Activated CD8-positive, alpha-beta memory T cell treated with anti-CD3 and anti-CD28 coated beads, Interleukin-2, amount 50 U/mL, for 4 hours (primary cell): ENCODE results near the gene PANX2.
"Not testable (repeated sequence)": the region's sequence is repeated elsewhere in the genome, so short reads cannot be mapped to it uniquely, and the experiment has no call there.

ENCODE experiments used
- DNase-seq: peaks from one replicate; pipeline ENCODE4 v3.0.0-alpha.2; 2020

PANX2 gene

DNA sequence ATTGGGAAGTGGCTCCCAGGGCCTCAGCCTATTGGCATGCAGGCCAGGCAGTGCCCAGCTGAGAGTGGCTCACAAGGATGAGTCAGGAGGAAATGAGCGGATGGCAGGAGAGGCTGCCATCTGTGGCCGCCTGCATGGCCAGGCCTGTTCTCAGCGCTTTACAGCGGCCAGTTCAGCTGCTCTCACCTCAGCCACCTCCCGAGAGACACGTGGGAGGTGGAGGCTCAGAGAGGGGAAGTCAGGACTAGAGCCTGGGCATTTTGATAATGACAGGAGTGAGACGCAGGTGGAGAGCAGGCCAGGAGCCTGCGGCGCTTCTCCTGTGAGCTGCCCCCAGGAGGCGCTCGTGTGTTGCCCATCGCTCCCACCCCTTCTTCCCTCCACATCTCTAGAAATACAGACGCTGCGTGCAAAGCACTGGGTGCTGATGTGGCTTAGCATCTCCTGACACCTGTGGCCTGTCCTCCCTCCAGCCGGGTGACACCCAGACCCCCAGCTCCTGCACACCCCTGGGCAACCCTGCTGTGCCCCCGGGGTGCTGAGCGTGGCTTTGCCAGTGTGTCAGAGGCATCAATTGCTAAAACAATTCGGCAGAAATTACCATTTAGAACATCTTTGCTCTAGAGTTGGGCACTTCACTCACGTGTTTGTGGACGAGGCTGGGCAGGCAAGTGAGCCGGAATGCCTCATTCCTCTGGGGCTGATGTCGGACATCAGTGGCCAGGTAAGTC, 21.4 kb upstream of the PANX2 start:
- peak; percentile 78 for DNase-seq

DNA sequence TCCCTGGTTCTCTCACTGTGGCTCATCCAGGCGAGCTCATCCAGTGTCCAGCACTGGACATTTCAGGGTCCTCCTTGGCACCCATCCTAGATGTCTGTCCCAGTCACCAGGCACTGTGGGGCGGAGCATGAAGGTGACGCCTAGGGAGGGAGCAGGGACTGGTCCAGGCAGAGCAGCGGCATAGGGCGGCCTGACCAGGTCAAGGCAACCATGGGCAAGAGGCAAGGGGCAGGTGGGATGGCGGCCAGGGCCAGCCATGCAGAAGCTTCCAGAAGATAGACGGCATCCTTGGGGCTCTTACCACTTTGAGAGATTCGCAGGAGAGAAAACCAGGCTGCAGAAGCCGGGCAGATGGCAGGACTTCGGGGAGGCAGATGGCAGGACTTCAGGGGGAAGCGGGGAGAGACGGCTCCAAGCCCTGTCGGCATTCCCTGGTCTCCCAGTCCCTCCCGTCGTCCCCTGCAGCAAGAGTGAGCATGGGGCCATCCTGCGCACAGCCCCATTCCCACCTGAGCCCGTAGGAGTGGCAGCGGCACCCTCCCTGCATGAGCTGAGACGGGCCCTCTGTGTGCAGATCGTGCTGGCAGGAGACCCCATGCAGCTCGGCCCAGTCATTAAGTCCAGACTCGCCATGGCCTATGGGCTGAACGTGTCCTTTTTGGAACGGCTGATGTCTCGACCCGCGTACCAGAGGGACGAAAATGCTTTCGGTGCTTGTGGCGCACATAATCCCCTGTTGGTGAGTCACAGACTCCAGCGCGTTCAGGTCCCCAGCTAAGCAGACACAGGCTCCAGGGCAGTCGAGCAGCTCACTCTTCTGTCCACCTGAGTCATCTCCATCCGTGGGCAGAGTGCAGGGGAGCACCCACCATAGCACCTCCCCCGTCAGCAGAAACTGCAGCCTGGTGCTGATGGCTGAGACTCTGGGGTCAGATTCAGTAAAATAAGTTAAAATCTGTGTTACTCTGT, 20.1 kb upstream of the PANX2 start:
- no peak for DNase-seq

DNA sequence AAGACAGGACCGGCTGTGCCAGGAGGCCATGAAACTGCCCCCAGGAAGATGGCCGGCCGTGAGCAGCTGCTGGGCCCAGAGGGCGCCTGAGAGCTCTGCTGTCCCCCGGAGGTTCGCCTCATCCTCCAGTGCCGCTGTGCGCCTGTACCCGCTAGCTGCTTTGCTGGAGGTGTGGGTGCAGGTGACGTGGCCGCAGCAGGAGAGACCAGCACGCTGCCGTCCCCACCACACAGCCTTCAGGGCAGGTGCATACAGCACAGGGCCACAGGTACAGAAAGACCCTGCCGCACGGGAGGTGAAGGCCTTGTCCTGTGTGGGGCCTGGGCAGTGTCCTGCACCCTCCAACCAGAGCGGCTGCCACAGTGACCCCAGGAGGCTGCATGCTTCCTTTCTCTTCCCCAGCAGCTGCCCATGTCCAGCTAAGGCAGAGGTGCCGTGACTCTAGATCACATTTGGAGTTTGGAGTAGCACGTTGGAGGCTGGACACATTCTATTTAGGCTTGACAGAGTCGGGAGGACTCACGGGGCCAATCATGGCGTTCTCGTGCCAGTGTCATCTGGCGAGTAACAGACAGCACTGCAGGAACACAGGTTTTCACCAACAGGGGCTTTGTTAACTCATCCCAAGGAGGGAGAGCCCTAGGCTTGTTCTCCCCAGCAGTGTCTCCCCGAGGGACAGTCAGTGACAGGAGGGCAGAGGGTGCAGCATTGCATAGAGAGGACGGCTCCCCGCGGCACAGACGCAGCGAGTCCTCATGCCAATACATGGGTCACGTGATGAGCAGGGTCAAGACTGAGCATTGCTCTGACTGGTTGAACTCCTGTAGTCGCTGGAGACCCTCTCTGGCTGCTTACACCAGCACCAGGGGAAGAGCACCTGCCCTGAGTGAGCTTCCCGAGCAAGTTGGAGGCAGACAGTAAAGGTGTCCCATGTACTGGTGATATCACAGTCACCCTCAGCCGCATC, 18.7 kb upstream of the PANX2 start:
- DNase-seq, result no peak

DNA sequence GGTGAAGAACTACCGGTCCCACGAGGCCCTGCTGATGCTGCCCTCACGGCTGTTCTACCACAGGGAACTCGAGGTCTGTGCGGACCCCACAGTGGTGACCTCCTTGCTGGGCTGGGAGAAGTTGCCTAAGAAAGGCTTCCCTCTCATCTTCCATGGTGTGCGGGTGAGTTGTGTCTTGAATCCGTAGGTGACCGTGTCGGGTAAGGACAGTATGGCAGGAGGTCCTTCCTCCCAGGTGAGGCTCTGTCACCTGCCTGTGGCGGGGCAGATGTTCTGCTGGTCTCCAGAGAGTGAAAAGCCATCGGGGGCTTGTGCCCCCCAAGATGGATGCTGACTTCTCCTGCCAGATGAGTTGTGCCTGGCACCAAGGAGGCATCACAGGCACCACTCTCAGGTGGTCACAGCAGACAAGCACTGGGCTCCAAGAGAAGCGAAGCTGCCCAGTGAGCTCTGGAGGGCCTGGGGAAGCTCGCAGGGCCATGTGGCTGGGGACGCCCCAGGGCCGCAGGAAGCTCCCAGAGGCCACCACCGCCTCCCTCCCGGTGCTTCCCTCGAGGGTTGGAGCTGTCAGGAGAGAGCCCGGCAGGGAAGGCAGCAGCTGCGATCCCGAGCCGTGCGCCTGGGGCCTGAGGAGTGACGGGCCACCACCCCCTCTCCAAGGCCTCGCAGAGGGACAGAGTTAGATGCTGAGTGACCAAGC, 17.3 kb upstream of the PANX2 start:
- DNase-seq, result no peak

DNA sequence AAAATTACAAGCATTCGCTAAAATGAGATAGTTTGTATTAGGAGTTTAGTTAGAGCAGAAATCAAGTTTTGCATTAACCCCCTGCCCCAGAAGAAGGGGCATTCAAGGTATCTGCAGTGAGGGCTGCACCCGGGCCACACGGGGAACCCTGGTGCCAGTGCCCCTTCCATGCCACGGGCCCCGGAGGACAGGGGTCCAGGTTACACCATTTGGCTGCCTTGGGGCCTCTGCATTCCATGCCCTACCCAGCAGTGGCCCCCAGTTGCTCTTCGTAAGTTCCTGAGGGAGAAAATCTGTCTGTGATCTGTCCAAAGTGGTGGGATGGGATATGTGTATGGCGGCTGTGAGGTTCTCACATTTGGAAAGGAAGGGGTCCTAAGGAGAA, 16.8 kb upstream of the PANX2 start:
- DNase-seq, result no peak

DNA sequence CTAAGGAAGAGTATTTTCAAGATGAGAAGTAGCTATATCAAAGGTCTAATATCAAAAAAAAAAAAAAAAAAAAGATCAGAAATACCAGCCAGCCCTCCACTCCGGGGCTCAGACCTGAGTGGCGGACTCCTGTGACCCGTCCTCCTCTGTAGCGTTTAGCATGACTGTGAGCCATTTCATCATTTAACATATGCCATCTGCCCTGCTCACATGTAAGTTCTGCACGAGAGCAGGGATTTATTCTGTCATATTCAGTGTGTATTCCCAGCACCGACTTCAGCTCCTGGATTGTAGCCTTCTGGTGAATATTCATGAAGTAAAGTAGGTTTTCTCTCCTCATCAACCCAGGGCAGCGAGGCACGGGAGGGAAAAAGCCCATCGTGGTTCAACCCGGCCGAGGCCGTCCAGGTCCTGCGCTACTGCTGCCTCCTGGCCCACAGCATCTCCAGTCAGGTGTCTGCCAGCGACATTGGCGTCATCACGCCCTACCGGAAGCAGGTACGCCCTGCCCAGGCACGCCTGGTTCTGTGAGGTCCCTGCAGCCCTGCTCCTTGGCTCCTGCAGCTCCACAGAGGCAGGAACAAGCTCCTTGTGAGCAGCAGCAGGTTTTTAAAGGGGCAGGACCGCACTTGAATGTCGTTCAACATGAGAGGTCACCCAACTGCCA, 12.7 kb upstream of the PANX2 start:
- DNase-seq, result no peak

DNA sequence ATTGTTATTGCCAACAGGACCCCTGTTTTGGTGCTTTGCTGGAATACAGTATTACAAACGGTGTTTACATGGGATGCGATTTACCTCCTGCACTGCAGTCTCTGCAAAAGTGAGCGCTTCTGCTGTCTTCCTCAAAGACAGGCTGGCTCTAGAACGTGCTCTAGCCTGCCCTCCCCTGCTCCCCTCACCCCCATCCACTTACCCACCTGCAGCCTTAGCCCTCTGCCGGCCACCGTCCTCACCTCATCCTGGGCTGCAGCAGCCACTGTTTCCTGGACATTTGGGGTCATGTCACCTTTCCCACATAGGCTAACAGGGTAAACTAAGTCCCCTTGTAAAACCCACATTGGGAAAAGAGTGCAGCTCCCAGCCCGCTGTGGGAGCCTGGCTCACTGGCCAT, 9.6 kb upstream of the PANX2 start:
- no peak for DNase-seq

DNA sequence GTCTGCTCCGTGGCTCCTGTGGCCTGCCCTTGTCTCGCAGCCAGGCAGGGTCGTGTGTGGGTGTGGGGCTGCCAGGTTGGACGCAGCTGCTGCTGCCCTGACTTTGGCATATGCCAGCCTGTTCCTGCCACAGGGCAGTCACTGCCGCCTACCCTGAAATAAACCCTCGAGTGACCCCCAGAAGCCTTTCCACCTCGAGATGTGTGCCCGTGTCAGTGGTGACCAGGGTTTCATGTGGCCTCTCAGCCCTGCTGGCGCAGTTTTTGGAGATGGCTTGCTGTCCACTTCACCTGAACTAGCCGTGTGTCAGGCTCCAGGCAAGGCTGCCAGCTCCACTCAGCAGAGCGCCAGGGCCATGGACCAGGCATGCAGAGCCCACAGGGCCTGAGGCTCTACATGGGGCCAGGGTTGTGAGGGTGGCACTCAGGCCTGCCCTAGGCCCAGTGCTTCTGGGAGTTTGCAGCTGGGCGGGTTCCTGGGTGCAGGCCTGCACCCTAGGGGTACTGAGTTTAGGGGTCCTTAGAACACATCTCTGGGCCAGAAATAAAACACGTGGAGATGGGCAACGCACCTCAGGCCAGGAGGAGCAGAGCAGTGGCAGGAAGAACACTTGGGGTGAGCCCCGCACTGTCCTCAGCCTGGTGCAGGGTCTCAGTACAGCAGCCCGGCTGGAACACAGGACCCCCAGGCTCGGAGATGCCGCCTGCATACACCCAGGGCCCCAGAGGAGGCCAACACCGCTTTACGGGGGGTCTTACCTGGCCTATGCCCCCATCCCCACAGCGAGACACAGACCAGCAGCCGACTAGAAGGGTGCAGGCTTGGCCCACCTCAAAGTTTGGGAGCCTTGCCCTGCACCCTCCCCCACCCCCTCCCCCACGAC, 8.8 kb upstream of the PANX2 start:
- no peak for DNase-seq

DNA sequence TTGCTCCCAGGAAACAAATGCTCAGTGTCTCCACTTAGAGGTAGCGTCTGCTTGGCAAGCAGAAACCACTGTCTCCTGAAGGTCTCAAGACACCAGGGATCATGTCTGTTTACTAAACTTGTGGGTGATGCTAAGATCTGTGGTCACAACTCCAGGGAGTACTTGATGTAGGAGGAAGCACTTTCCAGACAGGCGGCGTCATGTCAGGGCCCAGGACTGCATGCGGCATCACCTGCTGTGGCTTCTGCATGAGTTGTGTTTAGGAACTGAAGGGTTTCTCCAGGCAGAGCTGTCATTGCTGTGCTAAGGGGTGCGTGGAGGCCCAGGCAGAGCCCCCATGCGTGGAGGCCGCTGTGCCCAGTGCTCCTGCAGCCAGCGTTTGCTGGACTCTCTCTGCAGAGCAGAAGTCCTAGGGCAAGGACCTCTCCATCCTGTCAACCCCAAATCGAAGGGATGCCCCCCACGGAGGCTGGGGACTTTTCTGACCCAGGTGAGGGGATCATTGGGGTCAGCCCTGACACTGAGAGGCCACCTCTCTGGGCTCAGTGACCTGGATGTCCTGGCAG, 8.1 kb upstream of the PANX2 start:
- no peak for DNase-seq

DNA sequence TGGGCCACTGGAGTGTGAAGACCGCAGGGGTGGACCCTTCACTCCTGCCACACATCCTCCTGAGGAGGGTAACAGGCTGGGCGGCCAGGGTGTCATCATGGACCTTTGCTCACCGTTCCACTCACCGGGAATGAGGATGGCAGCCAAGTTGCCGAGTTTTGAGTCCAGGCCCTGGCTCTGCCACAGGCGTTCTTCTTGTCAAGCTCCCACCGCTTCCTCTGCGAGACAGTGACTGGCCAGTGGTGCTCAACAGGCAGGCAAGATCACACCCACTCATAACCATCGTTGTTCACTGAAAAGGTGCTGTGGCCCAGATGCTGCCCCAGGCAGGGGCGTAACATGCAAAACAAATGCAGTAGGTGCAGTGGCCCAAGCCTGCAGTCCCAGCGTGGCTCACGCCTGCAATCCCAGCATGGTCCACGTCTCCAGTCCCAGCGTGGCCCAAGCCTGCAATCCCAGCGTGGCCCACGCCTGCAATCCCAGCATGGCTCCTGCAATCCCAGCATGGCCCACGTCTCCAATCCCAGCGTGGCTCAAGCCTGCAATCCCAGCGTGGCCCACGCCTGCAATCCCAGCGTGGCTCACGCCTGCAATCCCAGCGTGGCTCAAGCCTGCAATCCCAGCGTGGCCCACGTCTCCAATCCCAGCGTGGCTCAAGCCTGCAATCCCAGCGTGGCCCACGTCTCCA, 5.0 kb upstream of the PANX2 start:
- DNase-seq, result no peak

DNA sequence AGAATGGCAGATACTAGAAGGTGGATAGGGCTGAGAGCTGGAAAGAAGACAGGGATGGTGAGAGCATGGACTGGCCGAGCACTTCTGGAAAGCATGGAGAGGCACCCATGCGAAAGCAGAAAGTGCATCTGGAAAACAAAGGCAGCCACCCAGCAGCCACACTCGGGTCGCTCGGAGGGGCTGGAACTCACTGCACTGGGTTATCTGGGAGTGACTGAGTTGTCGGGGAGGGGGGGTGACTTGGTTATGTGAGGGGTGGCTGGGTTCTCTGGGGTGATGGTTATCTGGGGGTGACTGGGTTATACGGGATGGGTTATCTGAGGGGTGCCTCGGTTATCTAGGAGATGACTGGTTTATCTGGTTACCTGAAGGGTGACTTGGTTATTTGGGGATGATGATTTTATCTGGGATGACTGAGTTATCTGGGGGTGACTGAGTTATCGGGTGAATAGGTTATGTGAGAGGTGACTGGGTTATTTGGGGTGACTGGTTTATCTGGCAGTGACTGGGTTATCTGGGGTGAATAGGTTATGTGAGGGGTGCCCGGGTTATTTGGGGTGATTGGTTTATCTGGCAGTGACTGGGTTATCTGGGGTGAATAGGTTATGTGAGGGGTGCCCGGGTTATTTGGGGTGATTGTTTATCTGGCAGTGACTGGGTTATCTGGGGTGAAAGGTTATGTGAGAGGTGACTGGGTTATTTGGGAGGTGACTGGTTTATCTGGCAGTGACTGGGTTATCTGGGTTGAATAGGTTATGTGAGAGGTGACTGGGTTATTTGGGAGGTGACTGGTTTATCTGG, 2.6 kb upstream of the PANX2 start:
- no peak for DNase-seq

DNA sequence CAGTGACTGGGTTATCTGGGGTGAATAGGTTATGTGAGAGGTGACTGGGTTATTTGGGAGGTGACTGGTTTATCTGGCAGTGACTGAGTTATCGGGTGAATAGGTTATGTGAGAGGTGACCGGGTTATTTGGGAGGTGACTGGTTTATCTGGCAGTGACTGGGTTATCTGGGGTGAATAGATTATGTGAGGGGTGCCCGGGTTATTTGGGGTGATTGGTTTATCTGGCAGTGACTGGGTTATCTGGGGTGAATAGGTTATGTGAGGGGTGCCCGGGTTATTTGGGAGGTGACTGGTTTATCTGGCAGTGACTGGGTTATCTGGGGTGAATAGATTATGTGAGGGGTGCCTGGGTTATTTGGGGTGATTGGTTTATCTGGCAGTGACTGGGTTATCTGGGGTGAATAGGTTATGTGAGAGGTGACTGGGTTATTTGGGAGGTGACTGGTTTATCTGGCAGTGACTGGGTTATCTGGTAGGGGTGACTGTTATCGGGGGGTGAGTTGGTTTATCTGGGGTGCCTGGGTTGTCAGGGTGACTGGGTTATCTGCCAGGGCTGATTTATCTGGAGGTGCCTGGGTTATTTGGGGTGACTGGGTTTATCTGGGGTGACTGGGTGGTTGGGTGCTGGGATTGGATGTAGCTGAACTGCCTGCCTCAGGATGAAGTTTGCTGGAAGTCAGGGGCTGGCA, 1.9 kb upstream of the PANX2 start:
- DNase-seq, result not testable (repeated sequence)

DNA sequence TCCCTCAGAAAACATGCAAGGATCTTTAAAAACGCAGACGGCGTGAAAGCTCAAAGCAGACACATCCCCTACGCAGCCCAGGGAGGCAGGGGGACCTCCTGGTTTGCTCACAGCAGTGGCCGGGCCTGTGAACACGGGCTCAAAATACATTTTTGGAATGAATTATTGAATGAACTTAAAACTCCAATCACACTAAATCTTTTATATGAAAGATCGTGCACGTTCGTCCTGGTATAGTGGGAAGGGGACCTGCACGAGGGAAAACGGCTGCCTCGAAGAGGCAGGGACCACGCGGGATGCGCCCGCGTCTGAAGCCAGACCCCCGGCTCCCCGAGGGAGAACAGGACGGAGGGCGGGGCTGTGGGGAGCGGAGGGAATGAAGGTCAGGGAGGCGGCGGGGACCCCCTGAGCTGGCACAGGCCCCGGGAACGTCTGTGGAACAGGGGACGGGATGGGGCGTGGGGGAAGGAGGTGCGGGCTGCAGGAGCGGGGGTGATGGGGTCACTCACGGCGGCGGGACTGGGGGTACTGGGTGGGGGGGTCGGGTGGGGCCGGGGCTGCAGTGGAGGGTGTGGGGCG, 1.3 kb upstream of the PANX2 start:
- no peak for DNase-seq

DNA sequence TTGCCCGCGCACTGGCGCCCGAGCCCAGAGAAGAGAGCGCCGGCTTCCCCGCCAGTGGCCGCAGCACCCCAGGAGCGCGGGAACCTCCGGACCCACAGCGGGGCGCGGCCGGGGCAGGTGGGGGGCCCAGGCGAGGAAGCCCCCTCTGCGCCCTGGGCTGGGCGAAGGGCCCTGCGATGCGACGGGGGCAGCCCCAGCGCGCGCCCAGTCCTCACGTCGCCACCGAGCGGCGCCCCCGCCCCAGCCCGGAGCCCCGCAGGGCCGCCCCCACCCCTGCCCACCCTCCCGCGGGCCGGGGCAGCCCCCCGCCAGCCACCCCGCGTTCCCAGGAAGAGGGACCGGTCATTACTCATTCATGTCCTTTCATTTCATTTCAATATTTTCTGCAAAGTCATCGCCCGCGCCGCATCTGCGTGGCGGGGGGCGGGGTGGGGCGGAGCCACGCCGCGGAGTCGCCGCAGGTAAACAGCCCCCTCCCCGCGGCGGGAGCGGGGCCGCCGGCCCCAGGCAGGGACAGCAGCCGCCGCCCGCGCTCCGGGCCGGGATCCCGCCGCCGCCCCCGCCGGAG, 673 bp upstream of the PANX2 start:
- peak; percentile 53 for DNase-seq

DNA sequence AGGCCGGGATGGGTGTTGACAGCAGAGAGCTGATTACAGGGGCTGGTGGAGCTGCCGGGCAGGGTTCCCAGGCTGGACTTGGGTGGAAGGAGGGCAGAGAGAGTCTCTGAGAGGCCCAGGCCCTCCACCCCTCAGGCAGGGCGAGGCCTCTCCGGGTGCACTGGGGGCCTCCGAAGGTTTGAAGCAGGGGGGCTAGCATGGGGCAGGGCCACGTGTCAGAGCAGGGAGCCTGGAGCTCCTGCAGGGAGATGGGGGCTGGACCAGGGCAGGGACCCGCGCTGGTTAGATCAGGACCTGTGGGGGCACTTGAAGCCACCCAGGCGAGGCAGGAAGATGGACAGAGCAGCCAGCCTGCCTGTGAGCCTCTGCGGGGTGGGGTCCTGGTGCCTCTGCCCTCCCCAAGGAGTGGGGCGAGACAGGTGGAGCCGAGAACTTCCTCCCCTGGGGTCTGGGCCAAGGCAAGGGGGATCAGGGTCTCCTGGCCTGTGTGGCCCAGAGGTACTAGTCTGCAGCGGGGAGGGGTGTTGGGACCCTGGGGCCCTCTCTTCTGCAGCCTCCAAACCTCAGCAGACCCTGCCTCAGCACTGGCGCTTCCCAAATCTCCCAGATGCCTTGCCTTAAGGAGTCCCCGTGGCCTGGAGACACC, 911 bp downstream of the PANX2 start:
- no peak for DNase-seq

DNA sequence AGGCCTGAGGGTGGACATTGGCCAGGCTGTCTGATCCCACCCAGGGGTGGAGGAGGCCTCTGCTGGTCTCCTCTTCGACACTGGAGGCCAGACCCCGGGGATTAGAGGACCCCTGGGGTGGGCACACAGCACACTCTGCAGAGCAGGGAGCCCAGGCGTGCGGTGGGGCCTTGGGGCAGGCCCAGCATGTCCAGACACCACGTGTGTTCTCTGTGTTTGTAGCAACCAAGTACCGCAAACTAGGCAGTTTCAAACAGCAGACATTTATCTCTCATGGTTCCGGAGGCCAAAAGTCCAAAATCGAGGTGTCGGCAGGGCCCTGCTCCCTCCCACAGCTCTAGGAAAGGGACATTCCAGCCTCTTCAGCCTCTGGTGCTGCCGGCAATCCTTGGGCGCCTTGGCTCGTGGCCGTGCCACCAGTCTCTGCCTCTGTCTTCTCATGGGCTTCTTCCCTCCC, 1.5 kb downstream of the PANX2 start:
- no peak for DNase-seq
